Transverse colon (tissue), 4 donors: ENCODE measurements around the gene HMCN2. TPM values are rescaled to one million over a fixed set of nuclear protein-coding genes. Genes with fewer than 3 reads are reported as not detected.

Source experiments
- DNase-seq: peaks from one replicate; pipeline ENCODE4 v3.0.0-alpha.2; 2019
- H3K27ac ChIP-seq, 4 donors: fragments of 200-600 bp; sonication (generic); 2 replicates each; pipeline ENCODE4 v1.5.1; 2016 to 2018; ENCODE audit warnings: inconsistent platforms in 4 of 4
- H3K27me3 ChIP-seq: fragments of 200-600 bp; sonication (generic); 2 replicates; pipeline ENCODE4 v1.5.1; 2017; ENCODE audit warnings: inconsistent platforms
- H3K36me3 ChIP-seq, 4 donors: fragments of 200-600 bp; sonication (generic); 2 replicates each; pipeline ENCODE4 v1.5.1; 2017 to 2019; ENCODE audit warnings: inconsistent platforms in 4 of 4
- H3K4me1 ChIP-seq, 4 donors: fragments of 200-600 bp; sonication (generic); 2 replicates each; pipeline ENCODE4 v1.5.1; 2017 to 2020; ENCODE audit warnings: inconsistent platforms in 4 of 4
- H3K4me3 ChIP-seq, 4 donors: fragments of 200-600 bp; sonication (generic); 1 replicate in 1 of 4; 2 replicates in 3 of 4; pipeline versions ENCODE4 v1.5.1 to v1.6.1; 2017 to 2019; ENCODE audit warnings: inconsistent platforms in 4 of 4
- H3K9me3 ChIP-seq, 2 donors: fragments of 200-600 bp; sonication (generic); 2 replicates each; pipeline ENCODE4 v1.5.1; 2017 to 2019; ENCODE audit warnings: inconsistent platforms in 2 of 2
- EP300 ChIP-seq: sonication (generic); formaldehyde crosslinking; IDR thresholded peaks from one replicate; pipeline ENCODE4 v1.6.1; 2017; ENCODE audit warnings: antibody characterized with exemption, low read depth
- POLR2A ChIP-seq: fragments of 450-650 bp; IDR thresholded peaks from one replicate; pipeline ENCODE4 v1.6.1; 2016; ENCODE audit warnings: antibody characterized with exemption, mild to moderate bottlenecking, moderate library complexity
- POLR2AphosphoS5 ChIP-seq, 3 donors: sonication (generic); formaldehyde crosslinking; IDR thresholded peaks; one replicate each; pipeline ENCODE4 v1.6.1; 2016; ENCODE audit warnings: antibody characterized with exemption in 3 of 3
- WGBS, 2 donors: methylation state at CpG; one replicate each; pipeline ENCODE4 v1.1.5; 2018; ENCODE audit warnings: low coverage in 1 of 2; 5-methylcytosine and 5-hydroxymethylcytosine counted together
- in situ Hi-C, 4 donors: fragments of 200-750 bp; cut with MboI; loops; one replicate each; pipeline versions ENCODE4 v1.15.0 to v1.15.1; 2017; ENCODE audit warnings: low sequenced_read_pairs in 3 of 4, low pct_ligation_motif_present in 1 of 4, low pct_unique_long_range_greater_than_20kb in 1 of 4
- intact Hi-C: fragments of 100-400 bp; cut with DNase I; formaldehyde crosslinking; loops from one replicate; pipeline ENCODE4 v1.15.1; 2023; ENCODE audit warnings: low total_unique reads
- total RNA-seq, 4 donors: library from RNA; depleted of rRNA; stranded (reverse); fragments of >200 nt; gene quantifications; one replicate each; pipeline ENCODE4 v1.1.0, GENCODE V29; 2016
- TF ChIP-seq, protein P1 (sequence below), 5 experiments: fragments of 200-600 bp in 3 of 5; fragments of 450-650 bp in 2 of 5; sonication (generic) in 3 of 5; IDR thresholded peaks; 1 replicate in 2 of 5; 2 replicates in 3 of 5; pipeline ENCODE4 v1.5.1; 2016 to 2017; ENCODE audit warnings: antibody characterized with exemption in 5 of 5, inconsistent platforms in 3 of 5, mild to moderate bottlenecking in 2 of 5, moderate library complexity in 1 of 5

Gene HMCN2
- total RNA-seq, 4 donors from 2014 or later: 7.8 to 40.0 (median 15.2) TPM

DNA sequence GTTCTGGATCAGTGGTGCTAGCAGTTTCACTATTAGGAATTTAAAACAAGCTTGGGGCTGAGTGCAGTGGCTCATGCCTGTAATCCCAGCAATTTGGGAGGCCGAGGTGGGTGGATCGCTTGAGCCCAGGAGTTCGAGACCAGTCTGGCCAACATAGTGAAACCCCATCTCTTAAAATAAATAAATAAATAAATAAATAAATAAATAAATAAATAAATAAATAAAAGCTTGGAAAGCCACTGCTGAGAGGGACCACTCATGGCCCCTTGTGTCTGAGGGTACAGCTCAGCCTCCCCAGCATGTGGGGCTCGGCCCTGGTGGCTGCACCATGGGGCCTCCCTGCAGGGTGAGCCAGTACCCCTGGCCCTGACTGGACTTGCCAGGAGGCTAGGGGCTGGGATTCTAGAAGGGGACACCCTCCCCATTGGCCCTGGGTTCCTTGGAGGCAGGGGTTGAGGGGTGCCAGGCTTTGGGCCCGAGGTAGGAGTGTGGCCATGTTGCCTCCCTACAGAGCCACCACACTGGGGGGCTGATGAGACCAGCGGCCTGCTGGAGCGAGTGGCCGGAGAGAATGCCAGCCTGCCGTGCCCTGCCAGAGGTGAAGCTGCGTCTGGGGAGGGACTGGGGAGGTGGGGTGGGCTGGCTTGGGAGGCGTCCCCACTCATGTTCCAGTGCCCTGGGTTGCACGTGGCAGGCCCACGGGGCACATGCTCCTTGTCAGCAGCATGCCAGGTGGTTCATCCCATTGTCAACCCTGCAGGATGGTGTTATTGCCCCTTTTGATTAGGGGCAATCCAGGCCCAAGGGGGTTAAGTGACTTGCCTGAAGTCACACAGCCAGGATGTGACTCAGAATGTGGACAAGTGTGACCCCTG, 76.5 kb downstream of the HMCN2 start:
- no peaks in the 10 kb centered on the region for H3K9me3 ChIP-seq
- H3K36me3 ChIP-seq: no peaks in the 10 kb centered on the region
- H3K27me3 ChIP-seq: no peaks in the 10 kb centered on the region
- H3K4me1 ChIP-seq: peaks cover 0 to 3% (median 0%) of the 10 kb centered on the region in 4 donors
- in situ Hi-C loops: loop anchor here in 1 of 4 donors (25.0 kb wide), 1 partner anchor 230 kb away; no protein-coding TSS in a partner anchor
- 82 to 92% methylated on average over 4 to 12 of the region's 13 CpGs for WGBS, 2 donors
- H3K4me3 ChIP-seq: no peak overlapping the region
- intact Hi-C loops: loop anchor here (5.0 kb wide), 1 partner anchor 100 kb away; no protein-coding TSS in a partner anchor
- TF ChIP-seq, protein P1, sequence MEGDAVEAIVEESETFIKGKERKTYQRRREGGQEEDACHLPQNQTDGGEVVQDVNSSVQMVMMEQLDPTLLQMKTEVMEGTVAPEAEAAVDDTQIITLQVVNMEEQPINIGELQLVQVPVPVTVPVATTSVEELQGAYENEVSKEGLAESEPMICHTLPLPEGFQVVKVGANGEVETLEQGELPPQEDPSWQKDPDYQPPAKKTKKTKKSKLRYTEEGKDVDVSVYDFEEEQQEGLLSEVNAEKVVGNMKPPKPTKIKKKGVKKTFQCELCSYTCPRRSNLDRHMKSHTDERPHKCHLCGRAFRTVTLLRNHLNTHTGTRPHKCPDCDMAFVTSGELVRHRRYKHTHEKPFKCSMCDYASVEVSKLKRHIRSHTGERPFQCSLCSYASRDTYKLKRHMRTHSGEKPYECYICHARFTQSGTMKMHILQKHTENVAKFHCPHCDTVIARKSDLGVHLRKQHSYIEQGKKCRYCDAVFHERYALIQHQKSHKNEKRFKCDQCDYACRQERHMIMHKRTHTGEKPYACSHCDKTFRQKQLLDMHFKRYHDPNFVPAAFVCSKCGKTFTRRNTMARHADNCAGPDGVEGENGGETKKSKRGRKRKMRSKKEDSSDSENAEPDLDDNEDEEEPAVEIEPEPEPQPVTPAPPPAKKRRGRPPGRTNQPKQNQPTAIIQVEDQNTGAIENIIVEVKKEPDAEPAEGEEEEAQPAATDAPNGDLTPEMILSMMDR (IDR thresholded peaks at IDR 0.05): no peak
- TF ChIP-seq EP300: no peak
- no peak for TF ChIP-seq POLR2A
- TF ChIP-seq POLR2AphosphoS5 (IDR thresholded peaks at IDR 0.05): no peak
- peak overlapping the region in 1 of 4 donors; percentile 12 for H3K27ac ChIP-seq
- DNase-seq: no peak

DNA sequence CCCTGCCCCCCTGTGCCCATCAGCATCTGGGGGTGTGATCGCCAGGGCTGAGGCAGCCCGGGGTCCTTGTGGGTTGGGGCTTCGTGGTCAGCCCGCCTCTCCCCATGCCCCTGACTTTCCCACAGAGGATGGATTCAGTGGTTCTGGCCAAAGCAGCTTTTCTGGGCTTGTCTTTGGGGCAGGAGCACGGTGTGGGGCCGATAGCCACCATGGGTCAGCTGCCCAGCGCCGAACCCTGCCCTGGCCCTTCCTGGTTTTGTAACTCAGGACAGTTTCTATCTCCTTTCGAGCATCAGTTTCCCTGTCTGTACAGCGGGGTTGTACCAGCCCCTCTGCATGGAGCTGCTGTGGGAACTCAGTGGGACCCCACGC, 77.1 kb downstream of the HMCN2 start:
- TF ChIP-seq, protein P1 (IDR thresholded peaks at IDR 0.05): no peak
- no peak for TF ChIP-seq EP300
- TF ChIP-seq POLR2AphosphoS5 (IDR thresholded peaks at IDR 0.05): no peak
- TF ChIP-seq POLR2A: no peak
- Histone ChIP-seq H3K4me3 (no peak overlapping the region), H3K4me1 (peaks cover 0 to 3% (median 0%) of the 10 kb centered on the region in 4 donors), H3K27me3 (no peaks in the 10 kb centered on the region), H3K36me3 (no peaks in the 10 kb centered on the region), H3K9me3 (no peaks in the 10 kb centered on the region), H3K27ac (peak overlapping the region in 1 of 4 donors; percentile 12)
- in situ Hi-C loops (loop anchor here in 1 of 4 donors (25.0 kb wide), 1 partner anchor 230 kb away; no protein-coding TSS in a partner anchor), intact Hi-C loops (loop anchor here (5.0 kb wide), 1 partner anchor 100 kb away; no protein-coding TSS in a partner anchor)
- WGBS, 2 donors: 84% methylated on average over 10 of the region's 11 CpGs; no CpG with 5 or more reads in 1 of the 2 donors
- DNase-seq: no peak

- H3K4me1 ChIP-seq: peaks cover 0 to 3% (median 0%) of the 10 kb centered on the region in 4 donors
- H3K4me3 ChIP-seq: no peak overlapping the region
- no peak for TF ChIP-seq POLR2A
- TF ChIP-seq EP300: no peak
- no peak for TF ChIP-seq POLR2AphosphoS5 (IDR thresholded peaks at IDR 0.05)
- TF ChIP-seq, protein P1 (IDR thresholded peaks at IDR 0.05): peak; percentile 70 to 79 (median 74)
- no peaks in the 10 kb centered on the region for H3K27me3 ChIP-seq
- intact Hi-C loops (loop anchor here (5.0 kb wide), 1 partner anchor 101 kb away; no protein-coding TSS in a partner anchor), in situ Hi-C loops (loop anchor here in 1 of 4 donors (25.0 kb wide), 1 partner anchor 231 kb away; no protein-coding TSS in a partner anchor)
- H3K9me3 ChIP-seq: no peaks in the 10 kb centered on the region
- no peaks in the 10 kb centered on the region for H3K36me3 ChIP-seq
- no peak for DNase-seq
- 30 to 52% methylated on average over 2 to 7 of the region's 12 CpGs for WGBS, 2 donors
- no peak overlapping the region for H3K27ac ChIP-seq
These were observed 77.9 kb downstream of the HMCN2 start for GRCh38 chr9:130343445-130343918.

- Histone ChIP-seq H3K4me1 (peaks cover 0 to 3% (median 0%) of the 10 kb centered on the region in 4 donors), H3K27me3 (no peaks in the 10 kb centered on the region), H3K27ac (no peak overlapping the region), H3K36me3 (no peaks in the 10 kb centered on the region), H3K4me3 (no peak overlapping the region), H3K9me3 (no peaks in the 10 kb centered on the region)
- in situ Hi-C loops (loop anchor here in 1 of 4 donors (25.0 kb wide), 1 partner anchor 232 kb away; no protein-coding TSS in a partner anchor), intact Hi-C loops (loop anchor here (5.0 kb wide), 1 partner anchor 102 kb away; no protein-coding TSS in a partner anchor)
- TF ChIP-seq, protein P1 (IDR thresholded peaks at IDR 0.05): no peak
- no peak for TF ChIP-seq POLR2AphosphoS5 (IDR thresholded peaks at IDR 0.05)
- WGBS, 2 donors: 95 to 100% methylated on average over 1 of the region's 1 CpG
- DNase-seq: no peak
These were observed 78.8 kb downstream of the HMCN2 start for GRCh38 chr9:130344366-130344765.
